SH-SY5Y (cell line): ENCODE measurements around the gene SCYGR6.

Experiments
- GATA2 ChIP-seq: IDR thresholded peaks from 2 replicates; pipeline ENCODE4 v1.6.1; 2011; ENCODE audit warnings: mild to moderate bottlenecking, low read depth, low read length
- GATA3 ChIP-seq: IDR thresholded peaks from 2 replicates; pipeline ENCODE4 v1.6.1; 2011; ENCODE audit warnings: low read depth, mild to moderate bottlenecking, low read length, moderate library complexity

The SCYGR6 gene, protein sequence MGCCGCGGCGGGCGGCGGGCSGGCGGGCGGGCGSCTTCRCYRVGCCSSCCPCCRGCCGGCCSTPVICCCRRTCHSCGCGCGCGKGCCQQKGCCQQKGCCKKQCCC

DNA sequence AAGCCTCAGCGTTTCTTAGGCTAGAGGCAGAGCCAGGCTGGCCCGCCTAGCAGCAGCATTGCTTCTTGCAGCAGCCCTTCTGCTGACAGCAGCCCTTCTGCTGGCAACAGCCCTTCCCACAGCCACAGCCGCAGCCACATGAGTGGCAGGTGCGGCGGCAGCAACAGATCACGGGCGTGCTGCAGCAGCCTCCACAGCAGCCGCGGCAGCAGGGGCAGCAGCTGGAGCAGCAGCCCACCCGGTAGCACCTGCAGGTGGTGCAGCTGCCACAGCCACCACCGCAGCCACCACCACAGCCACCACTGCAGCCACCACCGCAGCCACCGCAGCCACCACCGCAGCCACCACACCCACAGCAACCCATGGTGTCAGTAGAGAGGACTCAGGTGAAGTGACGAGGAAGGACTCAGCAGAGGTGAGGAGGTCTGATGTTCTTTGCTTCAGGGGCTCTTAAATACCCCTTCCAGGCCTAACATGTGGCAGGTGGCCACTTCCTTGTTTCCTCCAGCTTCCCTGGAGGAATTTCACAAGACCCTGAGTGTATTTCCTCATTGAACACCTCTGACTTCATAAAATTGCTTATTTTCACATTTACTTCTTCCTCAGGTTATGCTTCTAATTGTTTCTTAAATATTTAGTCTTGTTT is at the start of gene SCYGR6:
Gene SCYGR6, minus strand, starts transcription at position 364 of the 646 bp plus-strand sequence. Its CDS starts 0 bp downstream, at position 364.
- no peak for TF ChIP-seq GATA3
- TF ChIP-seq GATA2: no peak

DNA sequence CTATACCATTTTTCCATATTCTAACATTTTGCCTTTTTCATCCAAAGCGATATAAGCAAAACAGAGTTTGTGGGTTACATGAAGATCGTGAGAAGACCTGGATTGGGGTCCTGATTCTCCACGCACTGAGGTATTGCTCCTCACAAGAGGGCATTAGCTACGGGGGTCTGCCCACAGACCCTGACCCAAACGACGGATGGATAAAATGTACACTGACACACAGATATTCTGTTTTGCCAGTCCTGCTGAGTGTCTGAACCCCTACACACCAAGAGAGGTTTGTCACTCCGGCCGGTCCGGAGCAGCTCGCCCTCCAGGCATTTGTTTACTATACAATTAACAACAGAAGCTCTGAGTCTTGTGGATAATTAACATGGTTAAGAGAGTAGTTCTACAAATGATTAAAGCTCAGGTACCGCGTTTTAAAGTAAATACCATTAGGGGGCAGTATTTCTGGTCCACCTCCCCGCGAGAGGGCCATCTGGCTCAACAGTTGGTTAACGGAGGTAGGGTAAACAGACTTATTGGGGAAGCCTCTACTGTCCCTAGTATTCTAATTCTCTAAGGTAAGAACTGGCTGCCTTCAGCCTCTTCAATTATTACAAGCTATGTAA is 49.6 kb upstream of the SCYGR6 start:
- no peak for TF ChIP-seq GATA2
- TF ChIP-seq GATA3: no peak

DNA sequence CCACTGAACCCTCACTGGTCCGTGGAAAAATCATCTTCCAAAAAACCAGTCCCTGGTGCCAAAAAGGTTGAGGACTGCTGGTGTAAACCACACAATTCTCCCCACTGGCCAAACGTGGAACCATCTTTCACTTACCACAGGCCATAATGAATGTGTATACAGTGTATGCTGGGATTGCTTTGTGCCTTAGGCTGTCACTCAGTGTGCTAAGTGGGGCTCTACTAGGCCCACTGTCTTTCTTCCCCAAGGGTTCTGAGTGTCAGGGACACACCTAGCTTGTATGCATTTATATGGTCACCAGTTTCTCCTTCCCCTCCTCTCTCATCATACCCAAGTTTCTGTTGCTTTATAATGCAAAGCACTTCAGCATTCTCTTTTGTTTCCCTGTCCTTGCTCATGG is 48.4 kb upstream of the SCYGR6 start:
- TF ChIP-seq GATA3 (no peak), GATA2 (no peak)

DNA sequence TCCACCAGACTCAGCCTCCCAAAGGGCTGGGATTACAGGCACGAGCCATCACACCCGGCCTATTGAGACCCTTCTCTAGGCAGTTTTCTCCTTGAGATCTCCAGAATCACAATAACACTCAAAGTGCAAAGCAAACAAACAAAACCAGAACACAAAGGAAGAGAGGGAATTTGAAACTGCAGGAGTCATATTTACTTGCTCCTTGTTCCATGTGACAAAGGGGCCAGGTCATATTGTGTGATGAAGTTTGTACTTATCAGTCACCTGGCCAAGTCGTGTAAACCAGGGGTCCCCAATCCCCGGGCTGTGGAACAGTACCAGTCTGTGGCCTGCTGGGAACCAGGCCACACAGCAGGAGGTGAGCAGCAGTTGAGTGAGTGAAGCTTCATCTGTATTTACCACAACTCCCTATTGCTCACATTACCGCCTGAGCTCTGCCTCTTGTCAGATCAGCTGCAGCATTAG is 47.7 kb upstream of the SCYGR6 start:
- TF ChIP-seq GATA2 (no peak), GATA3 (no peak)

DNA sequence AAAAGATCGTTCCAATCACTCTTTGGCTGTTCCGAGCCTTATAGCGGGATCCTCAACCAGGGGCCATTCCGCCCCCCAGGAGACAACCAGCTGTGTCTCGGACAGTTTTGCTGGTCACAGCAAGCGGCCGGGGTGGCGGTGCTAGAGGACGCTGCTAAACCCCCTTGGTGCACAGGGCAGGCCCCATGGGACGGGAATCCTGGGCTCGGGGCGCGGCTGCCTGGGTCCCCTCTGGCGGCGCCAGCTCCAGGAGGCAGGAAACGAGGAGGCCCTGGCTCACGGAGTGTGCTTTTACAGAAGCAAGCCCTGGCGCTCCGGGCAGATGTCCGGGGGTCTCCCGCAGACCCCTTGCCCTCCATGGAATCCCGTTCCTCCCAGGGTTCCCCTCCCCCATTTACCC is 43.3 kb upstream of the SCYGR6 start:
- TF ChIP-seq GATA2 (no peak), GATA3 (no peak)

DNA sequence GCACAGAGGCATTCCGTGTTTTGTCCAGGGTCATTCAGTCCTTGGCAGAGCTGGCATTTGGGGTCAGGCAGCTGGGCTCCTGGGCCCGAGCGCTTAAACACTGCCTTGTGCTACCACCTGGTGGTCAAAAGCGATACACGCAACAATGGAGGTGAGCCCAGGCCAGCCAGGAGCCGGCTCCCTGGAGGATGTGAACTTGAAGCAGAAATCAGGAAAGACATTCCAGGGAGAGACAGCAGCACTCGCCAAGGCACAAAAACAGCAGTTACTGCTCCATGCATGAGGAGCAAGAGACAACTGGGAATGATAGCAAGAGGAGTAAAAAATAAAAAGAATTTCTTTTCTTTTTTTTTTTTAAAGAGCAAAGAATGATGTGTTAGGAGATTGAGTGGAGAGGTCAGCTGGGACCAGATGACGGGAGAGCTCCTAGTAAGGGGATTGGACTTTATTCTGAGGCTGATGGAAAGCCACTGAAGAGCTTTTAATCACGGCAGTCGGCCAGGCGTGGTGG is 41.9 kb upstream of the SCYGR6 start:
- TF ChIP-seq GATA2: no peak
- TF ChIP-seq GATA3: no peak

DNA sequence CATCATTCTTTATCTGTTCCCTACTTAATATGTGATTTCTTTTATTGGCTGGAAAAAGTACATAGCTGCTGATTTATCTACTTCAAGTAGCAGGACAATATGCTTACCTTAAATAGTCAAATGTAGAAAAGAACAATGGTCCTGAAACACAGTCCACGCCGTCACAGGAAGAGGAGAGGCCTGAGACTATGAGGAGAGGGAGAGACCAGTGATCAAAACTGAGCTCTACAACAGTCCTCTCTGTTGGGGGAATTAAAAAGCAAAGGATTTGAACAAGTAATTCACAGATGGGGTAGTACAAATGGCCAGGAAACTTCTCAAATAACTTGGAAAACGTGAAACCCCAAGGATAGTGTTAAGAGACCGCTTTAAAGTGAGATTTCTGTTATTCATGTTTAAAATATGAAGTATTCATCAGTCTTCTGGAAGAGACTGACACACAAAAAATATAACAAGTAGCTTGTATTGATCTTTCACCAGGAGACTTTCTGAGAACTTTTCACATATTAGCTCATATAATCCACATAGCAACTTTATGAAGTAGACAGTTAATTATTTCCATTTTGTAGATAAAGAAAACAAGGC is 41.3 kb upstream of the SCYGR6 start:
- no peak for TF ChIP-seq GATA3
- no peak for TF ChIP-seq GATA2

DNA sequence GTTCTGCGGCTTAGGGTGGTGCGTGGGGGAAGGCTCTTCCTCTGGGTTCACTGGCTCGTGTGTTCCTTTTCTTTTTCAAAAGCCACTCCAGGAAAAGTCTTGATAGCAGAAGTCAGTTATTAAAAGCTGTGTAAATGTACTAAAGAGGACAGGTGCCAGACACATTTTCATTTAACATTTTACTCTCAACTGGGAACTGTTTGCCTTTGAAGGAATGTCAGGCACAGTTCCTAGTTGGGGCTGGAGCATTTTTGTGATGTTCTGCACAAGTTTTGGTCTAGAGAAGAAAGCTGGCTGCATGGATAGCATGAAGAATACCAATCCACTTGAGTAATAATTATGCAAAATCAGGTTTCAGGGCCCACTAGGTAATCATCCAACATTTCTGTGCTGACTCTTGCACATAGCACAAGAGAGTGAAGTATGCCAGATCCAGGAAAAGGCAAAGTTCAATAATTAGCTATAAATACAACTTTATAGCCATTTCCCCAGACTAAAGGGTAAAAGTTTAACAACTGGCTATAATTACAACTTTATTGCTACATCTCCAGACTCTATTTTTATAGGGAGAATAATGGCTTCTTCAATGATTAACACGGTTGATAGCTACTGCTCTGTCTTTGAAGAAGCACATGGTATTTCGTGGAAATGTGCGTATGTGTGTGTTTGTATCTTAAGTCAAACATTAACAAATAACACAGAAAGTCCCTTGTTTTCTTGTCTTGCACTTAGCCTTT is 37.4 kb upstream of the SCYGR6 start:
- TF ChIP-seq GATA2: no peak
- TF ChIP-seq GATA3: no peak

DNA sequence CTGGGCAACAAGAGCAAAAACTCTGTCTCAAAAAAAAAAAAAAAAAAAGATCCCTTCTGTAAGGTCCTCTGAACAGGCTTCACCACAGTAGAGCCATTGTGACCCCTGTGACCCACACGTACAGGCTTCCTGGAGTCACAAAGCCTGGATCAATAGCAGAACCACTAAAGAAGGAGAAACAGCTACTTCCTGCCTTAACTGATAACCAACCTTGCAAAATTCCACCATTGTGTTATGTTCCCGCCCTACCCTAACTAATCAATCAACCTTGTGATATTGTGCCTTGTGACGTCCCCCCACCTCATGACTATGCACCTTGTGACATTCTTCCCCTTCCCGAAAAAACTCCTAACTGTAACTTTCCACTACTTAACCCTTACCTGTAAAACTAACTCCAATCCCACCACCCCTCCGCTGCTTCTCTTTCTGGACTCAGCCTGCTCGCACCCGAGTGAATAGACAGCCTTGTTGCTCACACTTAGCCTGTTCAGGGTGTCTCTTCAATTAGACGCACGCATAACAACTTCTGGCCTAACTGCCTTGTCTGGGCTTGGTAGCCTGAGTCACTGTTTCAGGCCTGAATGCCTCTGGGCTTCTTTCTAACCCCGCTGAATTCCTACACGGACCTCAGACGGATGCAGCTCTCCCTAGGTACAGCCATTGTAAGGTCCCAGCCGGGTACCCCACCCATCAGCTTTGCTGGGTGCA is 35.0 kb upstream of the SCYGR6 start:
- TF ChIP-seq GATA3 (no peak), GATA2 (no peak)

DNA sequence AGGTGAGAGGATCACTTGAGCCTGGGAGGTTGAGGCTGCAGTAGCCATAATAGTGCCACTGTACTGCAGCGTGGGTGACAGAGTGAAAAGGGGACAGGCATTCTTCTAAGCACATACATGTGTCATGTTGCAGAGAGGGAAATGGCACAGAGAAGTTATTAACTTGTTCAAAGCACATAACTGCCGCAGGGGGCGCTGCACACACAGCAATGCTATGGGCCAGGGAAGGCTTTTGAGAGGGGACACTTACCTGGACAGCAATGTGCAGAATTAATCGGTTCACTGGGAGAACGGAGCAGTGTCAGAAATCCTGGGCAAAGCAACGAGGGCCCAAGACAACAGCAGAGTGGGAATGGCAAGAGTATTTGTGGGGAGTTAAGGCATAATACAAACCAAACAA is 23.5 kb upstream of the SCYGR6 start:
- no peak for TF ChIP-seq GATA2

DNA sequence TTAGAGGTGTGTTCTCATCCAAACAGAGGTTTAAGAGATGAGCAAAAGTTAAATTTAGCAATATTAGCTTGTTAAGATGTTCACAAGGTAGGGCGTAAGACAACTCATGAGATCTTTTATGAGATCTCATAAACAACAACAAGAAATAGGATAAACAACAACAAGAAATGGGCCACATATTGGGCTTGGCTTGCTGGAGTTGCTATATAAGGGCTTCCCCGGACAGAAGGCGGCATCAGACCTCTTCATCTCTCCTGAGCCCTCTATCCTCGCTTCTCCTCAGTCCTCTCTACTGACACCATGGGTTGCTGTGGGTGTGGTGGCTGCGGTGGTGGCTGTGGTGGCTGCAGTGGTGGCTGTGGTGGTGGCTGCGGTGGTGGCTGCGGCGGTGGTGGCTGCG is 21.0 kb upstream of the SCYGR6 start, which contains the start of gene SCYGR8:
Gene SCYGR8, plus strand, starts transcription at position 301 of the 400 bp plus-strand sequence. Its CDS starts 0 bp downstream, at position 301.
- no peak for TF ChIP-seq GATA3
- TF ChIP-seq GATA2: no peak

DNA sequence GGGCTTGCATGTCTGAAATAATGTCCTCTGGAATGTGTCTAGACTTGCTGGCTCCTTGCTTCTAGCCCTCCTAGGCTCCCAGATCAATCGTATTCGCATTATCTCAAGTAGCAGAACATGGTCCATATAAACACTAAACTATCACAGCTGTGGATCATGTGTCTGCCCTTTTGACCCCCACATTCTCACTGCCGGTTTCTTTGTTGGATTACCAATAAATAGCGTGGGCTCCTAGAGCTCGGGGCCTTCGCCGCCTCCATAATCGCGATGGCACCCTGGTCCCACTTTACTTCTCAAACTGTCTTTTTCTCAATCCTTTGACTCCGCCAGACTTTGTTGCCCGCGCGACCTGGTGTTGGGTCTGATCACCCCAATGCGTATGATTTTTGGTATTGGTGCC is 14.8 kb upstream of the SCYGR6 start:
- TF ChIP-seq GATA2: no peak
- TF ChIP-seq GATA3: no peak

DNA sequence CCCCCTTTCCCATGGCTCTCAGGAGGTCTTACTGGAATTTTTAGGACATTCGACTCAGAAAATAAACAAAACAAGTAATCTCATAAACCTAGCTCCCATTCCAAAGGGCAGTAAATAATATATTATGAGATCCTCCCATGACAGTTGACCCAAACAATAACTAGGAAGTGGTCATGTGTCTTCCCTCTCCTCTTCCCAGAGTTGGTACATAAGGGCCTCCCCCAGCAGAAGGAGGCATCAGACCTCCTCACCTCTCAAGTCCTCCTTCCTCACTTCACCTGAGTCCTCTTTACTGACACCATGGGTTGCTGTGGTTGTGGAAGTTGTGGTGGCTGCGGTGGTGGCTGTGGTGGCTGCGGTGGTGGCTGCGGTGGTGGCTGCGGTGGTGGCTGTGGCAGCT is 3.5 kb upstream of the SCYGR6 start, which contains the start of gene SCYGR7:
Gene SCYGR7, plus strand, starts transcription at position 301 of the 400 bp plus-strand sequence. Its CDS starts 0 bp downstream, at position 301.
- TF ChIP-seq GATA2: no peak
- TF ChIP-seq GATA3: no peak

DNA sequence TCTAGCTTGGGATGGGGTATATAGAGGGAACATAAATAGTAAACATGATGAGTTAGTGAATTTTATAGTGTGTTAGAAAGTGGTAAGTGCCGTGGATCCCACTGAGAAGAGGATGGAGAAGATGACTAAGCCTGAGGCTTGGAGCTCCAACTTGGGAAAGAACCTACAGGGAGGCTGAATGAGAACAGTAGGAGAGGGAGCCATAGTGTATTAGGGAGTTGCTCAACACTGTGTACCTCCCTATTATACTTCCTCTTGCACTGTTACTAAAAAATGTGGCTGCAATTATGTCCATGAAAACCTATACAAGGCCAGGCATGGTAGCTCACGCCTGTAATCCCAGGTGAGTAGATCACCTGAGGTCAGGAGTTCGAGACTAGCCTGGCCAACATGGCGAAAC is 3.9 kb downstream of the SCYGR6 start:
- no peak for TF ChIP-seq GATA2
- no peak for TF ChIP-seq GATA3
